HG03066 (cell line): Measurements from ENCODE around the gene DGKI.

ENCODE experiments used
- ATAC-seq: cut with Tn5 transposase; IDR thresholded peaks from one replicate; pipeline ENCODE4 v1.9.1; 2021; ENCODE audit warnings: low read depth; ENCODE audit not compliant: unreplicated experiment

DGKI gene

GRCh38 chr7:137519181-137519691 lies 327.5 kb downstream of the DGKI start:
- ATAC-seq = no peak

- no peak for ATAC-seq
Measured at GRCh38 chr7:137513091-137513490, 333.7 kb downstream of the DGKI start.

- ATAC-seq = no peak
Measured at GRCh38 chr7:137507096-137507495, 339.7 kb downstream of the DGKI start.

- no peak for ATAC-seq
Measured at GRCh38 chr7:137506031-137506430, 340.7 kb downstream of the DGKI start.

- ATAC-seq = no peak
Measured at GRCh38 chr7:137501562-137501961, 345.2 kb downstream of the DGKI start.

DNA sequence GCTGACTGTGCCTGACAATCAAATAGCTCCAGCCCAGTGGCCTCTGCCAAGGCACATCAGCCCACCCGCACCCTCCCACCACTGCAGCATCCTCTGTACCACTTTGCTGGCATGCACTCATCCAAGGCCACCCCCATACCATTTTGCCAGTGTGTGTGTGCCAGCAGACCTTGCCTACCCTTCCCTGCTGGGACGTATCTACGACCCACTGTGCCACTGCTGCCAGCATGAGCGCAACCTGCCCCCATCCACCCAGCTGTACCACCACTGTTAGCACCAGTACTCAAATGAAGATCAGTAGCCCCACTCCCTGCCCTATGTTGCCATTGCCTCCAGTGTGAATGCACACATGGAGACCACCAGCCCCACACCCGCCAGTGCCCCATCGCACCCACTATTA lies 353.9 kb downstream of the DGKI start:
- ATAC-seq = no peak

DNA sequence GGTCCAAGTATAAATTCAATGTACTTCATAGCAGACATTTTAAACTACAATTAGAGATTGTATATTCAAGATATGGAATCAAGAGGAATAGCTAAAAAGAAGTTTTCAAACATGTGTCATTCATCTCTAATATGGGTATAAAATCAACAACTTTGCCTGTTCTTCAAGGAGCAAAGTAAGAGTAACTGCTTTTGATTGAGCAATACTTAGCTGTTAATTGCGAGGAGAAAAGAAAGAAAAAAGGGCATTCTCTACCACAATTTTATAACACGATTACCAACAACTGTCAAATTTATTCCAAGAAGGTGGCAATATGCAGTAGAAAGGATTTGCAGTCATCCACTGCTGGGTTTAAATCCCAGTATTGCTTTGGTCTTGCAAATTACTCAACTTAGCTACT lies 356.9 kb downstream of the DGKI start:
- no peak for ATAC-seq

GRCh38 chr7:137488038-137488437 lies 358.7 kb downstream of the DGKI start:
- no peak for ATAC-seq

DNA sequence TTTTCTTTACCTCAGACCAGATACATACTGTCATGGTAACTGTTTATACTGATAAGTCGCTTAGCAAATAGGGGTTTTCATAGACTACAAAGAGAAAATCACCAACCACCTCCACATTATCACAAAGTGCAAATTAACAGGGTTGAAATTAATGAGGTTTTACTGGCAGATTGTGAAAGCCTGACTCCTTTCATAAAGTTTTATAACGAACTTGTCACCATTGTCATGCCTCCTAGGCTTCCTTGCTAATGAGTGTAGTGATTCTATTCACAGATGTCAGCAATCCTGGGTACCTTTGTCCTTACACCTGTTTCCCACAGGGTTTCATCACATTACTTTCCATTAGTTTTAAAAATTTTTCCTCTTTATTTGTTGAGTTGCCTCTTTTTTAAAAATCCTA lies 361.0 kb downstream of the DGKI start:
- ATAC-seq = no peak

DNA sequence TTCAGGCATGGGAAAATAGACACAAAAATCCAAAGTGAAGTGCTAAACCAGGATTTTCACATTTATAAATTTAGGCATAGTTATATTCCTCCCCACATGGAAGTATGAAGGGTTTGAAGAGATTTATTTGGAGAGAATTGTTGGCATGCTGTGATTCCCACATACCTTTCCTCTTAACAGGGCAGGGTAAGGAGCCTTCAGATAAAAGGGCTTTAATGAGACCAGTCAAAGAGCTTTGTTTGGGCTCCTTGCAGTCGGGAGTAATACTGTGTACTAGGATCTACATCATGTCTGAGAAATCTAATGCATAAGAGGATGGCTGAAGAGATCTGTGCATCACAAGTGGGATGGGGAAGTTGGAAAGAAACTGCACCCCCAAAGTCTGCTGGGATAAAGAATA lies 362.4 kb downstream of the DGKI start:
- ATAC-seq = no peak

DNA sequence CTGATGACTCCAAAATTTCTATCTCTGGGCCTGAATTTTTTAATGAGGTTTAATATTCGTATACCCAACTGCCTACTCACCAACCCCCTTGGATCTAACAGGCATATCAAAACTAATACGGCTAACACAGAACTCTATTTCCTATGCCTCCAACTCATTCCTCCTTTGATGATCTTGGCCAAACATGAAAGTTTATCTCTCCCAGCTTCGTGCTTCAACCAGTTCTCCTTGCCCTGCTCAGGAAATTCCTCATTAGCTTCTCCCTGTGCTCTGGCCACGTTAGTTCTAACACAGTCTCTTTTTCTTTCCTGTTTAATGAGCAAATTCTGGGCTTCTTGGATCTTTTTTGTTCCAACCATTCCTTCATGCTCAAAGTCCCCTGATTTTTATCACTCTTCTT lies 364.3 kb downstream of the DGKI start:
- no peak for ATAC-seq

GRCh38 chr7:137480824-137481365 lies 365.9 kb downstream of the DGKI start:
- no peak for ATAC-seq

- no peak for ATAC-seq
Measured at GRCh38 chr7:137480401-137480800, 366.4 kb downstream of the DGKI start.

- ATAC-seq = no peak
Measured at GRCh38 chr7:137476937-137477336, 369.8 kb downstream of the DGKI start.

DNA sequence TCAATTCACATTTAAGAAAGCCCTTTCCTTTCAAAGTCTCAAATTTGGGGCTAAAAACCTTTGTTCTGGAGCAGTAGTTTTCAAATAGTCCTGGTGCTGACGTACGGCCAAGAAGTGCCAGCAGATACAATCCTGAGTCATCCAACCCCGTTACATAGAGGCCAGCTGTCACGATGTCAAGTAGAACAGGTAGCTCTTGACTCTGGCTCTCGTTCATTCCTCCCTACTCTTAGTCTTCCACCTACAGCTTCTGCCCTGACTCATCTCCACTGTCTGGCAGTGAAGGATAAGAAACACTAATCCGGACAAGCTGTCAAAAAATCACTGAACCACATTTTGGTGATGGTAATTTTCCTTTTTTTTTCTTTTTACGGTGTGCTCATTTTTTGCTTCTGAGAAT lies 370.8 kb downstream of the DGKI start:
- no peak for ATAC-seq

DNA sequence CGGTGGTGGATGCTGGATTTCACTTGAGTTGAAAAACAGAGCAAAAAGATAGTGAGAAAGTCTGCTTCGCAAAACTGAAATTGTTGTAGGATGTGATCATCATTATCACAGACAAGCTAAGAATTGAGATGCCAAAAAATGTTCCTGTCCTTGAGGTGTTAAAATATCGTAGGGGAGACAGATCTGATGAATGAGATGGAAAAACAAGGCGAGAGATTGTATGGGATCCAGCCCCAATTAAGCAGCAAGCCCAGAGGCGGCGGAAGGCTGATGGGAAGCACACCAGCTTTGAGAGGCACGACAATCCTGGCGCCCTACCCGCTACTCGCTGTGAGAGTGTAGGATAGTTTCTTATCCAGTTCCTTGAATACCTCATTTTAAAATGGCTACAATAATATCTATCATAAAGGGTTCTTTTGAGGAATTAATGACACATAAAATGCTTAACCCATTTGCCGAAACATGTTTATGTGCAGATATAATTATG lies 372.2 kb downstream of the DGKI start:
- ATAC-seq = no peak

DNA sequence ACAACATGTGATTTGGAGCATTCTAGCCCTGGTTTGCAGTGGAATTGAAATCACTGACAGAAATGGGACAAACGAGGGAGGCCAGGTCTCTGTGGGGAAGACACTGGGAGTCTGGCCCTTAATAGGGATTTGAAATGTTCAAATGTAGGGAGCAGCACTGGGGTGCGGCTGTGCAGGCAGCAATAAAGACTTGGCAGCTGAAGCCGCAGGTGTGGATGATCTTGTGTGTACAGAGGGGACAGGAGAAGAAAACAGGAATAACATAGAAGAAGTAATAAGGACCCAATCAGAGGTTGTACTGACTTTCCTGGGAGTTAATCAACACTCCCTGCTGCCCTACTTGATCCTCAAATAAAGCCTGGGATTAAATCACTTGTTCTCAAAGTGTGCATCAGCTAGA lies 375.6 kb downstream of the DGKI start:
- no peak for ATAC-seq

- no peak for ATAC-seq
Measured at GRCh38 chr7:137469858-137470257, 376.9 kb downstream of the DGKI start.

DNA sequence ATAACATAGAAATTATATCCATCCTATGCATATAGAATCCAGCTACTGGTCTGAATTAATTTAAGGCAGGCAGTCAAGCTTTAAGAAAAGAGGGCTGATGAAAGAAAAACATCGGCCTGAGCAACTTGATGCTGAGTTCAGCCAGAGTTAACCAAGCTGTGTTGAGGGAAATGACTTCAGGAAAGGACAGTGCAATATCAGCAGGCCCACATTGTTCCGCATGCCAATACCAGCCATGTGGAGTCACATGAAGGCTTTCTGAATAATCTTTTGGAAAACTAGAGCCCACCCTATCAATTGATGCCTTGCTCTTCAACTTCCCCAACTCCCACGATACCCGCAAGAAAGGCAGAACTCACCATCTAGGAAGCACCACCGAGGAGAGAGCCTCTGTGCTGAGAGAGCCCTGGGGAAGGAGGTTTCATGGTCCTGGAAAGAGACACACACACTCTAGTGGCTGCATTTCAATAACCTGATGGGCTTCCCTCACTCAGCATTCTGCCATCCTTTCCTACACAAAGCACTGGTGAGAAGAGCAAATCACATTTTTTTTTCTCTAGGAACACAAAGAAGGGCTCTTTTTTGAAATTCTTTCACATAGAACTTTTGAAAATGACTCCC lies 377.5 kb downstream of the DGKI start:
- no peak for ATAC-seq

DNA sequence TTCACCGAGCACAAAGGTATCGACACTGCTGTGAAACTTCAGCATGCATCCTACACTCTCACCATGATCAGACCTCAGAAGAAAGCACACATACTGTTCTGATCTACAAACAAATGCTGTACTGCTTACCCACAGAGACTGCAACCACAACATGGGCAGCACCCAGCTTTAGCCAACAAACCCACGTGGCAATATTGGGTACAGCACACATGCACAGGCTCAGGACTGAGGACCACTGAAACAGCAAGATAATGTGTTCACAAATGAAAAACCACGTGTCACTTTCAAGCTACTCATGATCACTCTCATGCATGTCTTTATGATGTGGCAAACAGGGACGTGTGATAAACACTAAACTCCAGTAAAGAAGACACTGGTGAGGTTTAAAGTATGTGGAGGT lies 383.9 kb downstream of the DGKI start:
- ATAC-seq = no peak

GRCh38 chr7:137462074-137462715 lies 384.6 kb downstream of the DGKI start:
- ATAC-seq = no peak

DNA sequence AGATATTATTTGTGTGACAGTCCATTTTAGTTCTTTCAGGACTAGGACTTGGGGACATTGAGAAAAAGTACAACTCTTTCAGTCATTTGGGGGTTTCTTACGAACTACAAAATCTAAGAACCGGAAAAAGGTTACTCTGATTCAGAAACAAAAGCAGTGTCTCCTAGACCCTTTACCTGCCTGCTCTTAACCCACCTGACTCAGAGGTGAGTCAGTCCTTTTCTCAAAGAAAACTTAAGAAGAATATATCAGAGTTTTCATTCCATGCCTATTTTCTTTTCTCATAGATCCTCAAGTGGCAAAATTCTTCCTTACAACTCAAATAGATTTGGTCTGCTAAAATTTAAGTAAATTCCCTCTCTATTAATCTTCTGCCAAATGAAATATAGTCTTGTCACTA lies 388.4 kb downstream of the DGKI start:
- ATAC-seq = no peak
